Gastroesophageal sphincter (tissue), 4 donors: ENCODE data around the gene GABBR2. TPM values are rescaled to one million over a fixed set of nuclear protein-coding genes. Genes with fewer than 3 reads are reported as not detected.

Experiments
- ATAC-seq: fragments of 150-250 bp; one replicate; pipeline ENCODE4 v1.9.1; 2016; ENCODE audit warnings: mild to moderate bottlenecking, moderate library complexity
- H3K27ac ChIP-seq, 4 donors: fragments of 200-600 bp; sonication (generic) in 3 of 4; 1 replicate in 3 of 4; 2 replicates in 1 of 4; pipeline ENCODE4 v1.5.1; 2016 to 2019
- H3K27me3 ChIP-seq: fragments of 200-600 bp; sonication (generic); one replicate; pipeline ENCODE4 v1.5.1; 2019
- H3K36me3 ChIP-seq, 2 donors: fragments of 200-600 bp; sonication (generic); one replicate each; pipeline ENCODE4 v1.5.1; 2019; ENCODE audit warnings: control low read depth in 1 of 2
- H3K4me1 ChIP-seq, 3 donors: fragments of 200-600 bp; sonication (generic); 1 replicate in 2 of 3; 2 replicates in 1 of 3; pipeline ENCODE4 v1.5.1; 2016 to 2019; ENCODE audit warnings: control low read depth in 2 of 3
- H3K4me3 ChIP-seq, 2 donors: fragments of 200-600 bp; sonication (generic); one replicate each; pipeline ENCODE4 v1.5.1; 2019; ENCODE audit warnings: mild to moderate bottlenecking in 1 of 2, moderate library complexity in 1 of 2
- H3K9me3 ChIP-seq, 3 donors: fragments of 200-600 bp; sonication (generic); one replicate each; pipeline ENCODE4 v1.5.1; 2017 to 2019; ENCODE audit warnings: control low read depth in 2 of 3
- EP300 ChIP-seq: sonication (generic); formaldehyde crosslinking; IDR thresholded peaks from one replicate; pipeline ENCODE4 v1.6.1; 2017; ENCODE audit warnings: antibody characterized with exemption, mild to moderate bottlenecking
- POLR2A ChIP-seq, 2 donors: fragments of 450-650 bp; IDR thresholded peaks; one replicate each; pipeline ENCODE4 v1.6.1; 2017; ENCODE audit warnings: antibody characterized with exemption in 2 of 2, mild to moderate bottlenecking in 2 of 2, moderate library complexity in 1 of 2
- POLR2AphosphoS5 ChIP-seq: sonication (generic); formaldehyde crosslinking; IDR thresholded peaks from one replicate; pipeline ENCODE4 v1.6.1; 2017; ENCODE audit warnings: antibody characterized with exemption
- WGBS, 2 donors: methylation state at CpG; one replicate each; pipeline ENCODE4 v1.1.5; 2018; ENCODE audit warnings: low coverage in 1 of 2; 5-methylcytosine and 5-hydroxymethylcytosine counted together
- total RNA-seq, 4 donors: library from RNA; depleted of rRNA; stranded (reverse); fragments of >200 nt; gene quantifications; one replicate each; pipeline ENCODE4 v1.1.0, GENCODE V29; 2016
- TF ChIP-seq, protein P1 (sequence below), 4 experiments: fragments of 200-600 bp in 2 of 4; fragments of 450-650 bp in 2 of 4; sonication (generic) in 1 of 4; IDR thresholded peaks; one replicate each; pipeline ENCODE4 v1.5.1; 2017 to 2019; ENCODE audit warnings: antibody characterized with exemption in 4 of 4, mild to moderate bottlenecking in 2 of 4, moderate library complexity in 2 of 4

Gene GABBR2
- total RNA-seq, 4 donors from 2014 or later = 0.04 to 0.25 TPM; not detected in 2

DNA sequence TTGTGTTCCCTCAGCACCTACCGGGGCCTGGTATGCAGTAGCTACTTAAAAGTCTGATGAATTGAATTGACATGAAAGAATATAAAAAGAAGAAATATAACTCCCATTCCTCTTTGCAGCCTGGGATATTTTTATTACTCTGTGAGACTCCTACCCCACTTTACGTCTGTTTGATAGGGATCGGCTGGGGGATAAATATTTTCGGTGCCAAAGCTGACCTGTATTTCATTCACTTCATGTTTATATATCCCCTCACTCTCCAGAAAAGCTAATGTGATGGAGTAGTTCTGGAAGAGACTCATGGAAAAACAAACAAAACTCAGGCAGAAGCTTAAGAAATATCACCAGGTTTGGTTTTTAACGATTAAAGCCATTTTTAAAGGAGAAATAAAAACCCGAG lies 345.1 kb downstream of the GABBR2 start:
- H3K27ac ChIP-seq = no peak overlapping the region
- H3K9me3 ChIP-seq = peaks cover 0 to 19% (median 0%) of the 10 kb centered on the region in 3 donors
- 25 to 33% methylated on average over 6 of the region's 6 CpGs for WGBS, 2 donors
- TF ChIP-seq EP300 (no peak), POLR2AphosphoS5 (no peak), POLR2A (IDR thresholded peaks at IDR 0.05) (no peak)
- TF ChIP-seq, protein P1, sequence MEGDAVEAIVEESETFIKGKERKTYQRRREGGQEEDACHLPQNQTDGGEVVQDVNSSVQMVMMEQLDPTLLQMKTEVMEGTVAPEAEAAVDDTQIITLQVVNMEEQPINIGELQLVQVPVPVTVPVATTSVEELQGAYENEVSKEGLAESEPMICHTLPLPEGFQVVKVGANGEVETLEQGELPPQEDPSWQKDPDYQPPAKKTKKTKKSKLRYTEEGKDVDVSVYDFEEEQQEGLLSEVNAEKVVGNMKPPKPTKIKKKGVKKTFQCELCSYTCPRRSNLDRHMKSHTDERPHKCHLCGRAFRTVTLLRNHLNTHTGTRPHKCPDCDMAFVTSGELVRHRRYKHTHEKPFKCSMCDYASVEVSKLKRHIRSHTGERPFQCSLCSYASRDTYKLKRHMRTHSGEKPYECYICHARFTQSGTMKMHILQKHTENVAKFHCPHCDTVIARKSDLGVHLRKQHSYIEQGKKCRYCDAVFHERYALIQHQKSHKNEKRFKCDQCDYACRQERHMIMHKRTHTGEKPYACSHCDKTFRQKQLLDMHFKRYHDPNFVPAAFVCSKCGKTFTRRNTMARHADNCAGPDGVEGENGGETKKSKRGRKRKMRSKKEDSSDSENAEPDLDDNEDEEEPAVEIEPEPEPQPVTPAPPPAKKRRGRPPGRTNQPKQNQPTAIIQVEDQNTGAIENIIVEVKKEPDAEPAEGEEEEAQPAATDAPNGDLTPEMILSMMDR (IDR thresholded peaks at IDR 0.05) = no peak
- no peaks in the 10 kb centered on the region for H3K4me1 ChIP-seq
- no peak overlapping the region for H3K4me3 ChIP-seq
- H3K27me3 ChIP-seq = peaks cover 8% of the 10 kb centered on the region
- no peak for ATAC-seq
- no peaks in the 10 kb centered on the region for H3K36me3 ChIP-seq

DNA sequence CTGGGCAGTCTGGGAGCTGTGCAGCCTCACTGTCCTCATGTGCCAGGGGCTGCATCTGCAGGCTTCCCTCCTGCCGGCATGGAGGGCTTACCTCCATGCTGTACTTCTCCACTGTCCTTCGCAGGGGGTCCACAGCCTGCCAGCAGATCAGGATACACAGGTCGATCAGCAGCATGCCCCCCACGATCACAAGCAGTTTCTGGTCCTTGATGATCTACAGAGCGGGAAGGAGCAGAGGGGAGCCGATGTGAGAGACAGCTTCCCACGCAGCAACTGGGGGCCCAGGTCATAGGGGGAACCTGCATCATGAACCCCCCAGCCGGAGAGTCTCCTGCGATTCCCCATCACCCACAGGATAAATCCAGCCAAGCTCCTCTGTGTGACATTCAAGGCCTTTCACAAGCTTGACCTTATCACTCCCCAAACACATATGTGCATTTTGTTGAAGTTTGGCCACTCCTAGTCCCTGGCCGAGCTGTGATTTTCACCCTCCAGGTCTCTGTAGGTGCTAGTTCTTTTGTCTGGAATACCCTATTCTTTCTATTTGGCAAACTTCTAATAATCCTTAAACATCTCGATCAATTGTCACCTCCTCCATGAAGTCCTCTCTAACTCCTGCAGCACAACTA lies 346.0 kb downstream of the GABBR2 start:
- H3K27me3 ChIP-seq = peaks cover 14% of the 10 kb centered on the region
- no peaks in the 10 kb centered on the region for H3K4me1 ChIP-seq
- no peaks in the 10 kb centered on the region for H3K36me3 ChIP-seq
- peaks cover 0 to 19% (median 0%) of the 10 kb centered on the region in 3 donors for H3K9me3 ChIP-seq
- ATAC-seq = no peak
- 92 to 94% methylated on average over 2 to 4 of the region's 11 CpGs for WGBS, 2 donors
- no peak overlapping the region for H3K4me3 ChIP-seq
- TF ChIP-seq POLR2AphosphoS5 (no peak), POLR2A (IDR thresholded peaks at IDR 0.05) (no peak), EP300 (no peak)
- TF ChIP-seq, protein P1 (IDR thresholded peaks at IDR 0.05) = no peak
- H3K27ac ChIP-seq = no peak overlapping the region

DNA sequence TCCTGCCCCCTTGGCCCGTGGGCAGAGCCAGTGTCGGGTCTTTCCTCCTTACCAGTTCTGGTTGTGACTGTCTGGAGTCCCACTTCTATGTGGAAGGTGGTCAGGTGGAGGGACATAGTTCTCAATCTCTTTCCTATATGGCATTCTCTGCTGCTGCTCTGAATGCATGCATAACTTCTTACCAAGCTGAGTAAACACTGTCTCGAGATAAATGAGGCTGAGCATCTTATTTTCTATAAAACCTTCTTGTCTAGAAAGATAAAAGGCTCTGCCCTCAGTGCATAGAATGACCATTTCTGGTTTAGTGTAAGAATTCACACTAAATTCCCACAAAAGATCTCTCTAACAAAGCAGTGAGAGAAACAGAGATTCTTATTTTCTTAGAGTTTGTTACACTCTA lies 347.1 kb downstream of the GABBR2 start:
- Histone ChIP-seq H3K9me3 (peaks cover 0 to 19% (median 0%) of the 10 kb centered on the region in 3 donors), H3K4me3 (no peak overlapping the region), H3K27me3 (peaks cover 14% of the 10 kb centered on the region), H3K36me3 (no peaks in the 10 kb centered on the region), H3K4me1 (no peaks in the 10 kb centered on the region), H3K27ac (no peak overlapping the region)
- ATAC-seq = no peak
- 56 to 72% methylated on average over 3 of the region's 3 CpGs for WGBS, 2 donors
- TF ChIP-seq POLR2AphosphoS5 = no peak

DNA sequence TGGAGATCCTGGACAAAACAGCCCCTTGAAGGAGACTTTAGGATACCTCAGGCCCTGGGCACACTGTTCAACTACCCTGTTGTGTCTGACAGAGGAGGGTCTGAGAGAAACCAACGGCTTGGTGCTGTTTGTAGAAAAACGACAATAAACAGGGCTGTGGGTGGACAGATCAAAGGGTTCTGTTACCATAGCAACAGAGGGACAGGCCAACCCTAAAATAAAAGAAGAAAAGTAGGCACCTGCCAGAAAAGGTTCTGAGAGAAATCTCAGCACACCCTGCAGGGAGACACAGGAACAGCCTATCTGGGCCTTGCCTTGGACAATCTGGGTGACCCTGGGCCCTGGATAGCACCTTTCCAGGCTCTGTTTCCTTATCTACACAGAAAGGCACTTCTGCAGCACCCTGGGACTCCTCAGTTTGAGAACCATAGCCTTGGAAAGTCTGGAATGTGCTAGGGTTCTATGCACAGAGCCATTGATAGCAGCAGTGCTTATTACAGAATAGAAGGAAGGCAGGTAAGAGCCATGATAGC lies 348.5 kb downstream of the GABBR2 start:
- peaks cover 8% of the 10 kb centered on the region for H3K27me3 ChIP-seq
- no peak for ATAC-seq
- WGBS, 2 donors = 53% methylated on average over 2 of the region's 2 CpGs; no CpG with 5 or more reads in 1 of the 2 donors
- H3K4me3 ChIP-seq = no peak overlapping the region
- H3K36me3 ChIP-seq = no peaks in the 10 kb centered on the region
- H3K9me3 ChIP-seq = peaks cover 0 to 6% (median 0%) of the 10 kb centered on the region in 3 donors
- H3K27ac ChIP-seq = no peak overlapping the region
- H3K4me1 ChIP-seq = no peaks in the 10 kb centered on the region
- TF ChIP-seq POLR2AphosphoS5 (no peak), EP300 (no peak), POLR2A (IDR thresholded peaks at IDR 0.05) (no peak)
- TF ChIP-seq, protein P1 (IDR thresholded peaks at IDR 0.05) = no peak

DNA sequence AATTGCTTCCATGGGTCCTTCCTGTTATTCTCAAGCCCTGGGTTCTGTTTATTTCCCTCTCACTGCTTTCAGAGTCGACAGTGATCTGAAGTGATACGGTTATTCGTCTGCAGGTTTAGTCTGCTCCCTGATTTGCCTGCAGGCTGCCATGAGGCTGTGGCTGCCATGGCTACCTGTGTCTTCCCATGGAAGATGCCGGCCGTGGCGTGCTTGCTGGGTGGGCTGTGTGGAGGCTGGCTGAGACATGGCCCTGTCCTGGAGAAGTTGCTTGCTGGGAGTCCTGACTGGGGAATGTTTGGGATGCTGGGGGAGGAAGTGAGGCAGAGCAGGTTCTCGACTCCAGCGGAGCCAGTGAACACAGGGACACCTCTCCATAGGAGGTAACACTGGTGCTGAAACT lies 349.2 kb downstream of the GABBR2 start:
- ATAC-seq = no peak
- H3K4me3 ChIP-seq = no peak overlapping the region
- H3K4me1 ChIP-seq = no peaks in the 10 kb centered on the region
- no peaks in the 10 kb centered on the region for H3K9me3 ChIP-seq
- WGBS, 2 donors = 49% methylated on average over 3 of the region's 8 CpGs; no CpG with 5 or more reads in 1 of the 2 donors
- H3K27me3 ChIP-seq = peaks cover 8% of the 10 kb centered on the region
- H3K27ac ChIP-seq = no peak overlapping the region
- TF ChIP-seq POLR2AphosphoS5 = no peak
- TF ChIP-seq POLR2A (IDR thresholded peaks at IDR 0.05) = no peak
- no peak for TF ChIP-seq EP300
- TF ChIP-seq, protein P1 (IDR thresholded peaks at IDR 0.05) = no peak
- no peaks in the 10 kb centered on the region for H3K36me3 ChIP-seq
